ACHN (cell line): Measurements from ENCODE around the gene ENTPD7.
"Not testable (repeated sequence)": the region's sequence is repeated elsewhere in the genome, so short reads cannot be mapped to it uniquely, and the experiment has no call there.

ENCODE experiments used
- DNase-seq: peaks from one replicate; pipeline ENCODE4 v3.0.0-alpha.2; 2015
- in situ Hi-C: cut with HindIII; loops from 2 replicates; pipeline ENCODE4 v1.10.0; 2017; ENCODE audit warnings: low sequenced_read_pairs, low pct_ligation_motif_present, low pct_unique_long_range_greater_than_20kb

The ENTPD7 gene

GRCh38 chr10:99731306-99732032, 72.2 kb downstream of the ENTPD7 start:
- no peak for DNase-seq
- in situ Hi-C loops: no loop called here

DNA sequence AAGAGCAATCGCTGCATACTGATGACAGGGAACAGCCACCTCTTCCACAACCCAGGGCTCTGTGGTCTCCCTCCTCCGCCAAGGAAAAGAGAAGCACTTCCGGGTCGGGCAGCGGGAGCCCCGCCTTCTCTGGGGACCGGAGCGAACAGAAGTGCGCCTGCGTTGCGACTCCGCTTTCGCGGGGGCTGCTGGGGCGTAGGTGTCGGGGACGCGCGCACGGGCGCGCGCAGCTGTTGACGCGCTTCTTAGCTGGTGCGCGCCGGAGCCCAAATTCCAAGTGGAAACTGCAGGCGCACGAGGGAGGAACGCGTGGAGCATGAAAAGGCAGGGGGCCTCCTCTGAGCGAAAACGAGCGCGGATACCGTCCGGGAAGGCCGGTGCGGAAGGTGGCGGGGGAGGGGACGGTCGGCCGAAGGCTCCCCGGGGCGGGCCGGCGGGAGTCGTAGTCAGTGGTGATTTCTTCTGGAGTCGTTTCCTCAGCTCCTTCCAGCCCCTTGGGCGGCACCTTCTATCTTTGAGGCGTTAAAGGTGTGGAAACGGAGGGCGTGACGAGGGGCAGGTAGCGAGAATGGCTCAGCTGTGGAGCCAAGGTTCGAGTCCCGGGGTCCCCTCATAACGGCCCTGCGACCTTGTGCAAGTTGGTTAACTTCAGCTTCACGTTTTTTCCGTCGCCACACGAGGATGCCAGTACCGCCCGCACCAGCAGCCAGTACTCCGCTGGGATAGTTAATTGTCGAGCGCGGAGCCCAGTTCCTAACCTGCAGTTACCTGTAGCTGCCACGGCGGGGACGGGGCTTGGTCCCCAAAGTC, 72.9 kb downstream of the ENTPD7 start, which contains the start of the genes COX15 and CUTC:
TSS of gene COX15 (minus strand) at position 95 of the 810 bp plus-strand sequence. CDS start at position 17, 78 bp downstream.
TSS of gene CUTC (plus strand) at position 202 of the 810 bp plus-strand sequence. CDS start at position 317, 115 bp downstream.
- in situ Hi-C loops: no loop called here
- peak; percentile 98 for DNase-seq

- in situ Hi-C loops: no loop called here
These were observed 74.1 kb downstream of the ENTPD7 start for GRCh38 chr10:99733366-99733765.

DNA sequence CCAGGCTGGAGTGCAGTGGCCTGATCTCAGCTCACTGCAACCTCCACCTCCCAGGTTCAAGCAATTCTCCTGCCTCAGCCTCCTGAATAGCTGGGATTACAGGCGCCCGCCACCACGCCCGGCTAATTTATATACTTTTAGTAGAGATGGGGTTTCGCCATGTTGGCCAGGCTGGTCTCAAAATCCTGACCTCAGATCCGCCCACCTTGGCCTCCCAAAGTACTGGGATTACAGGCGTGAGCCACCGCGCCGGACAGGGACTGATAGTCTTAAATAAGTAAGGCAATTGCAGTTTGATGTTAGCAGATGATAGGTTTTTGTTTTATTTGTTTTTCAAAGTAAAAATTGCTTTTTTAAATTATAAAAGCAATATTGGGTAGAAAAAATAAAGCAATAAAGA, 74.8 kb downstream of the ENTPD7 start:
- in situ Hi-C loops, DNase-seq: not testable (repeated sequence)

More at GRCh38 chr10:99733366-99733765, 74.1 kb downstream of the ENTPD7 start:
- no peak for DNase-seq

DNA sequence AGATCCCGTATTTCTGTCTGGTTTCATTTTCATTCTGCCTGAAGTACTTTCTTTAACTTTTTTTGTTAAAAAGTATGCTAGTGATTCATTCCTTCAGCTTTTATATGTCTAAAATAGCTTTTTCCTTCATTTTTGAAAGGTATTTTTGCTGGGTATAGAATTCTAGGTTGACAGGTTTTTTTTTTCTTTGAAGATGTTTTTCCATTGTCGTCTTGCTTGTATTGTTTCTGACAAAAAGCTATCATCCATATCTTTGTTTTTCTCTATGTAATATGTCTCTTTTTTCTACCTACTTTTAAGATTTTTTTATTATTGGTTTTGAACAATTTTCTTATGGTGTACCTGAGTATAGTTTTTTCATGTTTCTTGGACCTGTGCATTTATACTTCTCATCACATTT, 81.0 kb downstream of the ENTPD7 start:
- in situ Hi-C loops: no loop called here
- peak; percentile 17 for DNase-seq

- DNase-seq: no peak
- in situ Hi-C loops: no loop called here
These were observed 81.7 kb downstream of the ENTPD7 start for GRCh38 chr10:99740933-99741559.

DNA sequence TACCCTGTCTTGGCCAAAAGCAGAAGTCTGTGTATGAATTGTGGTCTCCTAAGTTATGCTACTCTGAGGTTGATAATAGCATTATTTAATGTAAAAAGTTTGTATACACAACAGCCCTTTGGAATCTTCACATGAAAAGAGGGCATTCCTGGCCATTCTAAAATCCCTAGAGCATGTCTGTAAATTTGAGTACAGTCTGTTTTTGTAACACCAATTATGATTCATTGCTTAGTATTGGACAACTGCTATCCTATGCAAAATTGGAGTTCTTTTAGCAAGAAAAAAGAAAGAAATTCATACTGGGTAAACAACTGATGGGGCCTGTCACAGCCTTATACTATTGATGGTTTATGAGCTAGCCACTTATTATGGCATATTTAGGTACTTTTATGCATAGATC, 82.9 kb downstream of the ENTPD7 start:
- in situ Hi-C loops: no loop called here
- DNase-seq: no peak

- in situ Hi-C loops: no loop called here
- no peak for DNase-seq
These were observed 83.4 kb downstream of the ENTPD7 start for GRCh38 chr10:99742701-99743100.

DNA sequence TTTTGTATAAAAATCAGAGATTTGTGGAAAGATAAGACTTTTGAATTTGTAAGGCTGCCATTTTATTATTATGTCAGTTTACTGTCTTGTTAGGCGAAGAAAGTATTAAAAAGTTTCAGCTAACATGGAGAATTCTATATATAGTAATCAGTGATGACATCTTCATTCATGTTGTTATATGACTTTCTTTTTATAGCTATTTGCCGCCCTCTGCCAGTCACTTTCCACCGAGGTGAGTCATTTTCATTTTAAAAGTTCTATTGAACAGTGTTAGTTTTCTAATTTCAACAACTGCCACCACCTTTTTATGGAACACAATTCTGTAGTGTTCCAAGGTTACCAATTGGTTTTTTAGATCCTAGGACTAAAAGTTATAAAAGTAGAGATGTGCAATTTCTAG, 84.5 kb downstream of the ENTPD7 start:
- in situ Hi-C loops: no loop called here
- DNase-seq: no peak

- DNase-seq, in situ Hi-C loops: not testable (repeated sequence)
These were observed 86.9 kb downstream of the ENTPD7 start for GRCh38 chr10:99746166-99746565.

DNA sequence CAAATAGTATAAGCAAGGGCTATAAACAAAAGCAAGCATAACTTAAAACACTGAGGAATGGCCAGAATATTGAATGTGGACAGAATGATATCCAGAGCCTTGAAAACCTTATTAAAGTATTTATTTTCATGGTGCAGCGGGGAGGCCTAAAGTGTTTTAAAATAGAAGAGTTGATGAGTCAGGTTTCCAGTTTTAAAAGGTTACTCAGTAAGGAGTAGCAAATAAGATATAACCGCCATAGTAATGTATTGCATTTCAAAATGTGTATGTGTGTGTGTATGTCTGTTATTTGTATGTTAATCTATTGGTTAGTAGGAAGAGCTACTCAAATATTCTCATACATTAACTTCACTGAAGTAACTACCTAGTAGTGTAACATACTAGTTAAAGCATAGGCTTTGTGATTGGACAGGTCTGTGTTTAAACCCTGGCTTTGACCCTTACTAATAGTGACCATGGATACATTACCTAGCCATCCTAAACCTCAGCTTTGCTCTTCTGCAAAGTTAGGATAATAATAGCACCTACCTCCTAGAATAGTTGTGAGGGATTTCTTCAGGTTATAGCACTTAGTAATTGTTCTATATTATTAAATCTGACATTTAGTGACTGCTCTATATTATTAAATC, 89.6 kb downstream of the ENTPD7 start:
- DNase-seq: no peak
- in situ Hi-C loops: no loop called here

DNA sequence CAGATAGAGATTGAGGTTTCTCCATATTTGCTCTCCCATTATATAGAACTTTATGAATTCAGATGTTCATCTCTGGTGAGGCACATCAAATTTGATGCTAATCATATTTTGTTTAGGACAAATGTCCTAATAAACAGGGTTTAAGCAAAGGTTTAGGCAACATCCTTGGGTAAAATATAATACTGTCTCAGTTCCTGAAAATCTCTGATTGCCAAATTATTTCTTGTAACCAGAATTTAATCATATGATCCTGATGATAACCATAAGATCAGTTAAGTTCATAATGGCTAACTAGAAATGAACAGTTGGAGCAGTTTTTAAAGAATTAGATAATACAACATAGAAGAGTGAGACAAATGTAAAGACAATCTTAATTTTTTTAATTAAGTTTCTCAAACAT, 91.3 kb downstream of the ENTPD7 start:
- in situ Hi-C loops: no loop called here
- DNase-seq: no peak

DNA sequence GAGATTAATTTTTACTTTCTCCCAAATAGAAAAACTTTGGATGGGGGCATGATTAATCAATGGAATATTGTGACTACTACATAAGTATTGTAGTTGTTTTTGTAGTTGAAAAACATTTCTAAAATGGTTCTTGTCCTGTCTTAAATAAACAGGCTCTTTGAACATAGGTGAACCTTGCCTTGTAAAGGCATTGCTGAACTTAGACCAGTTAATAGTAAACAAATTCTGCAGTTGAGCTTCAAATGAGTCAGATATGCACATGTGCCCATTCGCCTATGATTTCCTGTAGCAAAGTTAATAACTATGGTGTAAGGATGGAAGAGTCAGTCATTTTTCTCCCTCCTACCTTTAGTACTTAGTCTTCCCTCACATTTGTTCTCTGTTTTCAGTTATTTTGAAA, 95.4 kb downstream of the ENTPD7 start:
- DNase-seq: peak; percentile 20
- in situ Hi-C loops: no loop called here
